GM18868 (cell line): Measurements from ENCODE around the gene CDH4.
"Not testable (repeated sequence)": the region's sequence is repeated elsewhere in the genome, so short reads cannot be mapped to it uniquely, and the experiment has no call there.

Experiments
- ATAC-seq: cut with Tn5 transposase; IDR thresholded peaks from one replicate; pipeline ENCODE4 v1.9.1; 2021; ENCODE audit warnings: mild to moderate bottlenecking, moderate library complexity; ENCODE audit not compliant: unreplicated experiment

The CDH4 gene

DNA sequence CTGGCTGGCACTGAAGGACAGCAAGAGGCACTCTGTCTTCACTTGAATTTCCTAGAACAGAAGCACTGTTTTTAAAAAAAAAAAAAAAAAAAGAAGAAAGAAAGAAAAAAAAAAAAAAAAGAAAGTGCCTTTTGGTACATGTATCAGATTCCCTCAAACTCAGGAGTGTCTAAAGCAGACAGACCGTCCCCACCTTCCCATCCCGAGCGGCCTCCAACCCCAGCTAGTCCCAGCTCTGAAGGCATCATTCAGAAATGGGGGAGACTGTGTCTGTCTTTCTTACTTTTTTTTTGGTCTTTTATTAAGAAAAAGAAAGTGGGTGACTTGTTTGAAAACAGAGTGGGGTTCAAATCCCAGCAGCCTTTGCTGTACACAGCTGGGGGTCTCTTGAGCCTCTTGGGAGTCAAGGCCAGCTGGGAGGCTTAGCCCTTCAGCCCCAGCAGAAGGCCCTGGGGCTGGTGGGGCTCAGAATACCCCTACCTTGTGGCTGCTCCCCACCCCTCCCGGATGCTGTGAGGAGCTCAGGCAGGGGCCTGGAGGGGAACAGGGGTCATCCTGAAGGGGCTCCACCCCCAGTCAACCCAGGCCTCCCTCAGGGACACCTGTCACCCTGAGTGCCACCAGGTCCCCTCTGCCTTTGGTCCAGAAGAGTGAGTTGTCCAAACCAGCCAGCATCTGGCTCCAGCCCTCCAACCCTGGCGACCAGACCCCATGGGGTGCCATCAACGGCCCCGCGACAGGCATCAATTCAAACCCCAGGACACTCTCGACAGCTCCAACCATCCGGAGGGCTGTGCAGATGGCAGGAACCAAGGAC, 685.3 kb downstream of the CDH4 start:
- ATAC-seq, result no peak

DNA sequence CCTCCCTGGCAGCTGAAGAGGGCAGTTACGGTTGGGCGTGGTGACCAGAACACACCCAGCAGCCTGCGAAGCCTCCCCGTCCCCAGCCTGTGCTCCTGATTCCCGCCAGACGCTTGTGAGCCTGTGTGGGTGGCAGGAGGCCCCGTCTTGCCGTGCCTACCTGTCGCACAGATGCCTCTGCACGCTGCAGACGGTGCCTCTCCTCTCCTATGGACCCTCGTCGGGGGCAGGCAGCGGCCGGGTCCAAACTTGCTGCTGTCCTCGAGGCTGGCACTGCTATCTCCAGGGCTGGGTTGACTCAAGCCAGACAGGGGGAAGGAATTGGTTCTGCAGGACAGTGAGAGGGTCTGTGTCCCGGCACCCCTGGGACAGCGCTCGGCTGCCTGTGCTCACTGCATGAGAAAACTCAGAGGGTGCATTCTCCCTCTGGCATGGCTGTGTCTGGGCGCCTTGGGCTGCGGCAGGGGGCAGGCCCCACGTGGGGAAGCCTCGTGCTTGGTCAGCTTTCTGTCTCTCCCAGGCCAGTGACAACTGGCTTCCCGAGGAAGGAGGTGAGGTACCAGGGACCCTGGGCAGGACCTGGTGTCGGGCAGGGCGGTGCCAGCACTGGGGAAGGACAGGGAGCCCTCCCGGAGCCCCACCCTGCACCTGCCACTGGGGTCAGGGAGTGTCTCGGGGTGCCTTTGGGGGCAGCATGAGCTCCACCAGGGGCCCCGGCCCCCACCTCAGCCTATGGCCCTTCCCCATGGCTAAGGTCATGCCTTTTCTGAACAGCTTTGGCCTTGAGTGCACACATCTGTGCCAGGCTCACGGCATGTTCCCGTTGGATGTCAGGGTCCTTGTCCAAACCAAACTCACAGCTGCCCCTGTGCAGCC, 686.1 kb downstream of the CDH4 start:
- ATAC-seq, result no peak

DNA sequence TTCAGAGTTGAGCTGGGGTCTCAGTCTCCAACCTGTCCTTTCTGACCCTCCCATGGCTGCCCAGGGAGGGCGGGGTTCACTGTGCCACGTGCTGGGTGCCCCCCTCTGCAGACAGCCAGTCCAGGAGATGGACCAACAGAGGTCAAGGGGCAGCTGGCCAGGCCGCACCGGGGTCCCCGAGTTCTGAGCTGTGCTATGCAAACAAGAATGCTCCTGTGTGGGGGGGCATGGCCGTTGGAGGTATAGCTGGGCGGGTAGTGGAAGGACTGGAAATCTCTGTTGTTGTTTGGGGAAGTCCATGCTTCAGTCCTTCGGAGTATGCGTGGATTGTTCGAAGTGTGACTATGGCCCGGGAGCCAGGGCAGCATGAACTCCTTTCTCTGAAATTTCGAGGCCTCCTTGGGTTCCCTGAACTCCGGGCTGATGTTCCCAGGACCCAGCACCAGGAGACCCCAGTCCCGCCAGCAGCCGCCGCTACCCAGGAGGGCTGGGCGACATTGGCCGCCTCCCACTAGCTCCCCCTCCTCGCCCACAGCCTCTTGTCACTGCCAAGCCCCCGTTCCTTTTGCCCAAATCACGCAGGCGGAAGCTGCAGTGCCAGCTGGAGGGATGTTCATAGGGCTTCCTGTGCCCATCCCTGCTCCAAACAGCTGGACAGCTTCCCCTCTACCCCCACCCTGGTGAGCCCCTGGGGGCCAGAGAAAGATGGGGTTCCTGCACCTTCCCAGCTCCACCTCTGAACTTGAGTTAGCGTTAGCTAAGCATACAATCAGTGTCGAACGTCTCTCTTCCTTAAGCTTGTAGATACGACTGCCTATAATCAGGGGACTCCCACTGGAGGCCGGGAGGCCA, 687.0 kb downstream of the CDH4 start:
- no peak for ATAC-seq

DNA sequence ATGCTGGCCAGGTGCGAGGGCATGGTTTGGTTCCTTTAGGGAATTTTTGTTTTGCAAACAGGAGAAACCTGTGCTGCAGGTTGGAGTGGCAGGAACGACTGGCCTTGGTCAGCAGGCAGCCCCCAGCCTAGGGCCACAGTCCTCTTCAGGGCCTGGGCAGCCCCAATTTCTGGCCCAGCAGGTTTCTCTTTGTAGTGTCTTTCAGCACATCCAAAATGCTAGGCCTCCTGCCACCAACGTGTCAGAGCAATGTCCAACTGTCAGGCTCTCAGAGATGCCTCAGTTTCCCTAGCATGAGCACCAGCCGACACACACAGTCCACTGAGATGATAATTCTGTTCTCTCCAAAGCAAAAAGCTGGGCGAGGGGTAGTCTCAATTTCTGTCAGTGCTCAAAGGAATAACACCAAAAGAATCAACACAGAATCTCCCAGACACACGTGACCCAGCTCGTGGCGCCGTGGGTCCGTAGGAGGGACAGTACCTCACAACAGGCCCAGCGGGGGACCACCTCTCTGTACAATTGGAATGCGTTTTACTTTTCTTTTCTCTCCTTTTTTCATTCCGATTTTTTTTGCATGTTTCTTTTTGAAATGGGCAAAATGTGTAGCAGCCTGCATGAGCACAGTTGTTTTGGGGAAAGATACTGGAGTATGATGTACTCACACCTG, 687.8 kb downstream of the CDH4 start:
- no peak for ATAC-seq

DNA sequence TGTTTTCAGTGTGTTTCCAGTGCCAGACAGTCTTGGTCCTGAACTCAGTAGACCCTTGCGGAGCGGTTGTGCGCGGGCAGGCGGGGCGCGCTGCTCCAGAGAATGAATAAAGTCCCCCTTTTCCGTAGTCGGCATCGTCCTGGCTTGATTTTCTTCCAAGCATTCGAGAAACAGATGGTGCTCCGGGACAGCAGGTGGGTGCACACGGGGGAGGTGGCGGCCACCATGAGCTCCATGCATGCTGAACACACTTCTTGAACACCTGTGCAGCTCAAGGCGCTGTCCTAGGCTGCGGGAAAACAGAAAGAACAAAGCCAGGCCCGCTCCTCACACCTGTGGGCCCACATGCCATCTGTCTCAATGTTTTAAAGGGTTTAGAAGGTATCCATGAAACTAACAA, 688.4 kb downstream of the CDH4 start:
- no peak for ATAC-seq

DNA sequence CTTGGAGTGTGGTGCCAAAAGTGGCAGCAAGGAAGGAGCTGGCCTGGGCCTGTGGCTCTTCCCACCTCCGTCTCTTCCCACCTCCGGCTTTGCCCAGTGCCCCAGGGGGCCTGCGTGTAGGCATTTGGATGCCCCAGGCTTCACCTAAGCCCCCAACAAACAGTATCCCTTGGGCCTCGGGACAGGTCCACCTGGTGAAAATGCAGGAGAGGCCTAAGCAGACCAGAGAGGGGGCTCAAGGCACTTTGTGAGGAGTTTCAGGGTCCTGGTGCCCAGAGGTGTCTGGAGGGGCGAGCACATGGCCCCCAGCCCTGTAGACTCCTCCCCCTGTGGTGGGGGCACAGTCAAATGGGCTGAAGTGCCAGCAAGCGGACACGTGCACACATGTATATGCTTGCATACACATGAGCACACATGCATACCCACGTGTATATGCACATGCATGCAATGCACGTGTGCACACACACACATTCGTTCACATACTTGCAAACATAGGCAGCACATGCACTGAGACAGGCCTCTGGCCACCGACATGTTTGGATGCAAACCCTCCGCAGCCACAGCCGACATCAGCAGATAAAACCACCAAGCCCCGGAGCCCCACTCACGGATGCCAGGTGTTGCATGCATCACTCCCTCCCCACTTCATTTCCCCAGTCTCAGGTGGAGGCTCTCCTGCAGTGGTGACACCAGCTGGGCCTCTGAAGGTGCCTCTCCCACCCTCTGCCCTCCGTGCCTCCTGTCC, 689.1 kb downstream of the CDH4 start:
- no peak for ATAC-seq

DNA sequence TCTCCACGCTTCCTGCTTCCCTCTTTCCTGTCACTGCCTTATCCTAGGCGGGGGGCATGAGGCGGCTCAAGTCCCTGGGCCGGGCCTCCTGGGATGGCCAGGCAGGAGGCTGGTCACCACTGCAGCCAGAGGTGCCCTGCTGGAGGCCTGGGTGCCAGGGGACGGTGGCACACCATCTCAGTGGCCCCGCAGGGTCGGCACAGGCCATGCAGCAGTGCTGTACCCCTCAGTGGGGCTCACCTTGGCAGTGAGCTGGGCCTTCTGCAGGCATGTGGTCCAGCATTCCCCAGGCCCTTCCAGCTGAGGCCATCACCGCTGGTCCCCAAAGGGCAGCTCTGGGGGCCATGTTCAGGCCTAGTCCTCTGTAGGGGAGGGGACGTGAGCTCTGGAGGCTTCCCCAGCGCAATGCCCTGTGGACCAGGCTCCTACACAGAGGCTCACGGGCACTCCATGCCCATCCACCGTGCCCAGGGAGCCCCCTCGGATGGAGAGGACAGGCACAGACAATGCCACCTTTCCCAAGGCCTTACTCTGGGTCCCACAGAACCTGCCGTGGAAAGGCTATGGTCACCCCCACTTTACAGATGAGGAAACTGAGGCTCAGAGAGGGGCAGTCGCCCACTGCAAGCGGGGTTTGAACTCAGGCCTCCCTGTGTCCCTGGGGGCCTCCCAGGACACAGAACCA, 689.8 kb downstream of the CDH4 start:
- no peak for ATAC-seq

DNA sequence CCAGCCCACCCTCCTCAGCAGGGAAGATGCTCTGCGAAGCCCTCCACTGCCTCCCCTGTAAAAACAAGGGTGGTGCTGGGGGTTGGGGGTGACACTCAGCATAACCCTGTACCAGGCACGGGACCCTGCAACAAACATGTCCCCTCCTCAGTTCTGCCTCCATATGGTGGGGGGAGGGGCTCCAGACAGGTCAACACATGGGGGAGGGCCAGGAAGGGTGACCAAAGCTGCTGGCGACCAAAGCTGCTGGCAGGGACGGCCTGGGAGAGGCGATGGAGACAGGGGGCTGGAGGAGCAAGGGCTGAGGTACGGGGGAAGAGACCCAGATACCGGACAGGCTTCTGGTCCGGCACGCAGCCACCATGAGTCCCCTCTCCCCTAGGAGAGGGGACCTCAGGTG, 690.5 kb downstream of the CDH4 start:
- no peak for ATAC-seq

DNA sequence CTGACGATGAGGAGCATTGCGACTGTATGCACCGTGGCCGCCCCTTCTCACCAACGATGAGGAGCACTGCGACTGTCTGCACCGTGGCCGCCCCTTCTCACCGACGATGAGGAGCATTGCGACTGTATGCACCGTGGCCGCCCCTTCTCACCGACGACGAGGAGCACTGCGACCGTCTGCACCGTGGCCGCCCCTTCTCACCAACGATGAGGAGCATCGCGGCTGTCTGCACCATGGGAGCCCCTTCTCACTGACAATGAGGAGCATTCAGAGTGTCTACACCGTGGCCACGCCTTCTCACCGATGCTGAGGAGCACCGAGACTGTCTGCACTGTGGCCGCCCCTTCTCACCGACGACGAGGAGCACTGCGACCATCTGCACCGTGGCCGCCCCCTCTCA, 692.9 kb downstream of the CDH4 start:
- not testable (repeated sequence) for ATAC-seq

DNA sequence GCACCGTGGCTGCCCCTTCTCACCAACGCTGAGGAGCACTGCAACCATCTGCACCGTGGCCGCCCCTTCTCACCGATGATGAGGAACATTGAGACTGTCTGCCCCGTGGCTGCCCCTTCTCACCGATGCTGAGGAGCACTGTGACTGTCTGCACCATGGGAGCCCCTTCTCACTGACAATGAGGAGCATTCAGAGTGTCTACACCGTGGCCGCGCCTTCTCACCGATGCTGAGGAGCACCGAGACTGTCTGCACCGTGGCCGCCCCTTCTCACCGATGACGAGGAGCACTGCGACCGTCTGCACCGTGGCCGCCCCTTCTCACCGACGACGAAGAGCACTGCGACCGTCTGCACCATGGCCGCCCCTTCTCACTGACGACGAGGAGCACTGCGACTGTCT, 693.4 kb downstream of the CDH4 start:
- ATAC-seq, result not testable (repeated sequence)

DNA sequence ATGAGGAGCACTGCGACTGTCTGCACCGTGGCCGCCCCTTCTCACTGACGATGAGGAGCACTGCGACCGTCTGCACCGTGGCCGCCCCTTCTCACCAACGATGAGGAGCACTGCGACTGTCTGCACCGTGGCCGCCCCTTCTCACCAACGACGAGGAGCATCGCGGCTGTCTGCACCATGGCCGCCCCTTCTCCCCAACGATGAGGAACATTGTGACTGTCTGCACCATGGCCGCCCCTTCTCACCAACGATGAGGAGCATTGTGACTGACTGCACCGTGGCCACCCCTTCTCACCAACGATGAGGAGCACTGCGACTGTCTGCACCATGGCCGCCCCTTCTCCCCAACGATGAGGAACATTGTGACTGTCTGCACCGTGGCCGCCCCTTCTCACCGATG, 696.0 kb downstream of the CDH4 start:
- not testable (repeated sequence) for ATAC-seq

DNA sequence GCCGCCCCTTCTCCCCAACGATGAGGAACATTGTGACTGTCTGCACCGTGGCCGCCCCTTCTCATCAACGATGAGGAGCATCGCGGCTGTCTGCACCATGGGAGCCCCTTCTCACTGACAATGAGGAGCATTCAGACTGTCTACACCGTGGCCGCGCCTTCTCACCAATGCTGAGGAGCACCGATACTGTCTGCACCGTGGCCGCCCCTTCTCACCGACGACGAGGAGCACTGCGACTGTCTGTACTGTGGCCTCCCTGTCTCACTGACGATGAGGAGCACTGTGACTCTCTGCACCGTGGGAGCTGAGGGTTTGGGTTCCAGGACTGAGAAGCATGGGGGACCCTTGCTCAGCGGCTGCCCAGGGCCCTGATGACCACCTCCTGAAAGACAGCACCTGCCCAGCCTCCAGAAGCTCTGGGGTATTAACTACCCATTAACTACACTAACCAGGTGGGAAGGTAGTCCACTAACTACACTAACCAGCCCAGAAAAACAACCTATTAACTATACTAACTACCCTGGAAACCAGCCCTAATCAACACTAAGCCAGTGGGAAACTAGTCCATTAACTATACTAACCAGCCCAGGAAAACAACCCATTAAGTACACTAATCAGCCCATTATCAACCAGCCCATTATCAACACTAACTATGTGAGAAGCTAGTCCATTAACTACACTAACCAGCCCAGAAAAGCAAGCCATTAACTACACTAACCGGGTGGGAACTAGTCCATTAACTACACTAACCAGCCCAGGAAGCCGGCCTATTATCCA, 696.7 kb downstream of the CDH4 start:
- ATAC-seq, result no peak

DNA sequence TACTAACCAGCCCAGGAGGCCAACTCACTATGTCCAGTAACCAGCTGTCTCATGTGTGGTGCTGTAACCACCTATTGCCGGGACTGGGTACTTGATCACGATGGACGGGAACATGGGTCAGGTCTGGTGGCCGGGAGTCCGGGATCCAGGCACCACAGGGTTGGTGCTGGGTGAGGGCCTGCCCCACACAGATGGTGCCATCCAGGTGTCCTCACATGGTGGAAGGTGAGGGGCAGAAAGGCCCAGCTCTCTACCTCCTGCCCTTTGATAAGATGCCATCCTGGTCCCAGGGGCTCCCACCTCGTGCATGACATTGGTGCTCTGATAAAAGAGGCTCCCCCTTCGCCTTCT, 697.3 kb downstream of the CDH4 start:
- no peak for ATAC-seq

DNA sequence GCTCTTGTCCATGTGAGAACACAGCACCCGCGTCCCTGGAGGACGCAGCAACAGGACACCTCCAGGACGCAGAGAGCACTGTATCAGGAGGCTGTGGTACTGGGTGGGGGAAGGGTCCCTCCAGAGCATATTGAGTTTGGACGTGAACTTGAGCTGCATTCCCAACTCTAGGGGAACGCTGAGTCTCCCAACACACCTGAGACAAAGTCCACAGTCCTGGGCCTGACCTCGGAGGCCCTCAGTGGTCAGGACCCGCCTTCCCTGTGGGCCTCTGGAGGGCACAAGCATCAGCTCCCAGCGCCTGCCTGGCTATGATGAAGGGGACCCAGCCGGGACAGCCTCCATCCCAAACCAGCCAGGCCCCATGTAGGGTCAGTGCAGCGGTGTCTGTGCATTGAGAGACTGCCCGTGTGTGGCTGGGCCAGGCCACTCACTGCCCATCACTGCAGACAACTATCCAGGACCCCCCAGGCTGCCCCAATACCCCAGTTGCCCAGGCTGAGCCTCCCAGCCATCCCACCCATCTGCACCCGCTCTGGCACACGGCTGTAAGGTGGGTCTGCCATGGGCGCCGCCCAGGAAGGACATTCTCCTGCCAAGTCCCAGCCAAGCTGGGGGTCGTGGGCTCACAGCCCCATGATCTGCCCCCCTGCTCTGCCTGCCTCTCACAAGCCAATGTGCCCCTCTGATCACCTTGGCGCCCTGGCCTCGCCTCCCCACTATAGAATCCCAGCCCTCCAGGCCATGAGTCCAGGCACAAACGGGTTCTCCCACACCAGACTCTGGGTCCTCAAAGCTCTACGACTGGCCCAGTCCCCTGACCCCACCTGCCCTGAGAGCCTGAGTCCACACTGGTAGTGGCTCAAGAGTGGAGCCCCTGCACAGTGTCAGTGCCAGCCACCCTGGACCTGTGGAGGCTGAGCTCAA, 697.9 kb downstream of the CDH4 start:
- ATAC-seq, result no peak

DNA sequence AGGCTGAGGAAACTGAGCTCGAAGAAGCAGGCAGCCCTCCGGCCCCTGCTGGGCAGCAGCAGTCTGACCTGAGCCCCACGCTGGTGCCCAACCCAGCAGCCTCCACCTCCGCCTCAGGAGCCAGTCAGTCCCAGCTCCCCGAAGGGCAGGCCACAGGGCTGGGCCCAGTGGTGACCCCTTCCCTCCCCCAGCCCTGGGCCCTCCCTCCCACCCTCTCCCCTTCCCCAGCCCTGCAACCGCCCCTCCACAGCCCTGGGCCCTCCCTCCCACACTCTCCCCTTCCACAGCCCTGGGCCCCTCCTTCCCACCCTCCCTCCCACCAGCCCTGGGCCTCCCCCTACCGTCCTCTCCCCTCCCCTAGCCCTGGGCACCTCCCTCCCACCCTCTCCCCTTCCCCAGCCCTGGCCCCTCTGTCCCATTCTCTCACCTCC, 698.6 kb downstream of the CDH4 start:
- no peak for ATAC-seq

DNA sequence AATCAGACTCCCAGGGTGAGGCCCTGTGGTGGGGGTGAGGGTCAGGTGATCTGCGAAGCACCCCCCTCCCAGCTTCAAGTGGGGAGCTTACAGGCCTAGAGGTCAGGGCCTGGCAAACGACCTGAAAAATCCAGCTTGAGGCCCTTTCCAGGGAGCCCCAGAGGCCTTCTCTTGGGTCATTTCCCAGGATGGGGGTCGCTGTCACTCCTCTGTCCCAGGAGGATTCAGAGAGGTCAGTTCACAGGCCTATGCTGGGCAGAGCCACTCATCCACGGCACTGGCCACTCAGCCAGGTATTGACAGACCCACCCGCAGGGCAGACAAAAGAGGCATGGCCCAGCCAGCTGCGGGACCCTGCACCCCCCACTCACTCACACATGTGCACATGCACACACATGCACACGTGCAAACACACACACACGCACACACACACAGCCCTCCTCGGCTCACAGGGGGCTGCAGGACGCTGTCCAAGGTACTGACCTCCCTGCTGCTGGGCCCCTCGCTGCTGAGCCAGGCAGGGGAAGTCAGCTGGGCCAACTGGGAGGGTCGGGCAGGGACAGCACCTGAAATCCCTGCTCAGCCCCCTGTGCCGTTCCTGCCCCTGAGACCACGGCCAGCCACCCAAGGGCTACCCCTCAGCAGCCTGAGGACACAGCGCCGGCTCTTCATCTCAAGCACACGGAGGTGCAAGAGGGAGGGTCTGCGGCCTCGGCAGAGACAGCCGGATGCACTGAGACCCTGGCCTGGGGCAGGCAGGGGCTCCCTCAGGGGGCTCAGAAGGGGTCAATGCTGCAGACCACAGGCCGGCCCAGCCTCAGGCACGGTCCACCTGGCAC, 699.9 kb downstream of the CDH4 start:
- no peak for ATAC-seq
